HepG2 (cell line): Measurements from ENCODE around the gene SPRN. TPM values are rescaled to one million over a fixed set of nuclear protein-coding genes. Genes with fewer than 3 reads are reported as not detected.

ENCODE experiments used
- ERF ChIP-seq: IDR thresholded peaks from 2 replicates; pipeline ENCODE4 v1.6.1; 2018; ENCODE audit warnings: missing biosample characterization, missing genetic modification reagents
- ETV6 ChIP-seq: sonication (generic); formaldehyde crosslinking; conservative IDR thresholded peaks from 2 replicates; pipeline ENCODE4 v1.4.0; 2020; ENCODE audit warnings: missing genetic modification reagents
- HHEX ChIP-seq: IDR thresholded peaks from 2 replicates; pipeline ENCODE4 v1.6.1; 2016; ENCODE audit warnings: control low read depth
- NFE2 ChIP-seq: sonication (generic); formaldehyde crosslinking; IDR thresholded peaks from 2 replicates; pipeline ENCODE4 v1.4.0; 2020; ENCODE audit warnings: missing genetic modification reagents
- NR2F6 ChIP-seq, 2 experiments: IDR thresholded peaks; 2 replicates each; pipeline ENCODE4 v1.6.1; 2016; ENCODE audit warnings: antibody characterized with exemption in 1 of 2, mild to moderate bottlenecking in 1 of 2
- SATB2 ChIP-seq: sonication (generic); formaldehyde crosslinking; IDR thresholded peaks from 2 replicates; pipeline ENCODE4 v1.5.0; 2020; ENCODE audit warnings: missing genetic modification reagents
- SOX6 ChIP-seq, 2 experiments: fragments of 450-650 bp in 1 of 2; sonication (generic) in 1 of 2; formaldehyde crosslinking in 1 of 2; IDR thresholded peaks; 2 replicates each; pipeline versions ENCODE4 v1.4.0 to v1.6.1; 2017 to 2020; ENCODE audit warnings: antibody characterized with exemption in 1 of 2, mild to moderate bottlenecking in 1 of 2, missing genetic modification reagents in 1 of 2
- TARDBP ChIP-seq: sonication (generic); formaldehyde crosslinking; IDR thresholded peaks from 2 replicates; pipeline ENCODE4 v1.8.0; 2022; ENCODE audit warnings: mild to moderate bottlenecking, missing genetic modification reagents
- XRCC5 ChIP-seq: fragments of 200-400 bp; formaldehyde crosslinking; optimal IDR thresholded peaks from 2 replicates; pipeline ENCODE3; 2017; ENCODE audit warnings: mild to moderate bottlenecking, low read length
- ZBTB7A ChIP-seq: sonication (generic); formaldehyde crosslinking; IDR thresholded peaks from 2 replicates; pipeline ENCODE4 v1.8.0; 2022; ENCODE audit warnings: mild to moderate bottlenecking, missing genetic modification reagents
- ZKSCAN8 ChIP-seq: IDR thresholded peaks from 2 replicates; pipeline ENCODE4 v1.6.1; 2016; ENCODE audit warnings: borderline replicate concordance, missing genetic modification reagents, missing compliant biosample characterization
- ZNF577 ChIP-seq: sonication (generic); formaldehyde crosslinking; IDR thresholded peaks from 2 replicates; pipeline ENCODE4 v1.4.0; 2020; ENCODE audit warnings: mild to moderate bottlenecking, low read depth, missing genetic modification reagents, borderline replicate concordance
- ZNF607 ChIP-seq: sonication (generic); formaldehyde crosslinking; IDR thresholded peaks from 2 replicates; pipeline ENCODE4 v1.5.1; 2020; ENCODE audit warnings: missing genetic modification reagents, mild to moderate bottlenecking, borderline replicate concordance
- ZNF644 ChIP-seq: IDR thresholded peaks from 2 replicates; pipeline ENCODE4 v1.6.1; 2016; ENCODE audit warnings: low read depth
- polyA plus RNA-seq, 8 experiments: library from polyadenylated mRNA; depleted of rRNA in 3 of 8; stranded (reverse) in 7 of 8; unstranded in 1 of 8; fragments of >200 nt; fragmentation: Illumina TruSeq in 4 of 8; extraction: Trizol in 4 of 8; gene quantifications; 2 replicates each; pipeline versions ENCODE4 v1.2.1 to v1.2.3, GENCODE V29; 2011 to 2016; ENCODE audit warnings: low read depth in 4 of 8, missing spikeins in 1 of 8, mixed read lengths in 1 of 8; ENCODE audit not compliant: insufficient read depth in 1 of 8
- total RNA-seq, 5 experiments: library from RNA; depleted of rRNA; stranded (reverse); fragments of >200 nt; fragmentation: Illumina TruSeq; extraction: Trizol; gene quantifications; 2 replicates each; pipeline ENCODE4 v1.2.3, GENCODE V29; 2016; ENCODE audit warnings: low read depth in 1 of 5
- TF ChIP-seq, protein P1 (sequence below): sonication (generic); formaldehyde crosslinking; IDR thresholded peaks from 2 replicates; pipeline ENCODE4 v1.4.0; 2020; ENCODE audit warnings: missing genetic modification reagents
- TF ChIP-seq, protein P2 (sequence below): sonication (generic); formaldehyde crosslinking; IDR thresholded peaks from 2 replicates; pipeline ENCODE4 v1.9.0; 2021; ENCODE audit warnings: missing genetic modification reagents, borderline replicate concordance
- TF ChIP-seq, protein P3 (sequence below): sonication (generic); formaldehyde crosslinking; IDR thresholded peaks from 2 replicates; pipeline ENCODE4 v1.5.1; 2020; ENCODE audit warnings: missing genetic modification reagents, mild to moderate bottlenecking, borderline replicate concordance
- TF ChIP-seq, protein P4 (sequence below), 2 experiments: IDR thresholded peaks; 2 replicates each; pipeline ENCODE4 v1.6.1; 2011 to 2012; ENCODE audit warnings: low read length in 2 of 2, borderline replicate concordance in 1 of 2, low read depth in 1 of 2, mild to moderate bottlenecking in 1 of 2, moderate library complexity in 1 of 2
- TF ChIP-seq, protein P5 (sequence below): sonication (generic); formaldehyde crosslinking; IDR thresholded peaks from 2 replicates; pipeline ENCODE4 v1.8.1; 2023; ENCODE audit warnings: missing genetic modification reagents, inconsistent platforms, borderline replicate concordance

SPRN gene
- total and polyA plus RNA-seq, 2 of the 13 experiments (the other 11 are each of a cell fraction or from before 2014, with no cell fraction given) = not detected

DNA sequence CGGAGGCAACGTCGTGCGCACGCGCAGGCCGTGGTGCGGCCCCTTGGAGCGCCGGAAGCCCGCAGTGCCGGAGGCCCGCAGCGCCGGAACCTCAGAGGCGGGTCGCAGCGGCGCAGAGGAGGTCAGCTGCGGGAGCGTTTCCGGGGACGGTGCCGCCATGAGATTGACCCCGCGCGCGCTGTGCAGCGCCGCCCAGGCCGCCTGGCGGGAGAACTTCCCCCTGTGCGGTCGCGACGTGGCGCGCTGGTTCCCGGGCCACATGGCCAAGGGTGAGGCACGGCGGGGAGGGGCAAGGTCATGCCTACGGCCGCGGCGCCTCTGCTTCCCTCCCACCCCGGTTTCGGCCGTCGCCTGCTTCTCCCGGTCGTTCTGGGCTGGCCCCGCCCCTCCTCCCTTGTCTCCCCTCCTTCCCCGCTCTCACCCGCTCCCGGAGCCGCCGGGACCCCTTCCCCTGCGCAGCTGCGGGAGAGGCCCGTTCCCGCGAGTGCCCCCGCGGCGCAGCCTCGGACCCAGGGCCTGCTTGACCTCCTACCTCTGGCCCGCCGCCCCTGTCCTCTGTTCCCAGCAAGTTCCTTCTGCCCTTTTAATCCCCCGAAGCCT is 30.3 kb downstream of the SPRN start, which contains the start of gene MTG1 (continued):
- no peak for TF ChIP-seq SATB2 (CRISPR knock-in tag)
- TF ChIP-seq, protein P1, sequence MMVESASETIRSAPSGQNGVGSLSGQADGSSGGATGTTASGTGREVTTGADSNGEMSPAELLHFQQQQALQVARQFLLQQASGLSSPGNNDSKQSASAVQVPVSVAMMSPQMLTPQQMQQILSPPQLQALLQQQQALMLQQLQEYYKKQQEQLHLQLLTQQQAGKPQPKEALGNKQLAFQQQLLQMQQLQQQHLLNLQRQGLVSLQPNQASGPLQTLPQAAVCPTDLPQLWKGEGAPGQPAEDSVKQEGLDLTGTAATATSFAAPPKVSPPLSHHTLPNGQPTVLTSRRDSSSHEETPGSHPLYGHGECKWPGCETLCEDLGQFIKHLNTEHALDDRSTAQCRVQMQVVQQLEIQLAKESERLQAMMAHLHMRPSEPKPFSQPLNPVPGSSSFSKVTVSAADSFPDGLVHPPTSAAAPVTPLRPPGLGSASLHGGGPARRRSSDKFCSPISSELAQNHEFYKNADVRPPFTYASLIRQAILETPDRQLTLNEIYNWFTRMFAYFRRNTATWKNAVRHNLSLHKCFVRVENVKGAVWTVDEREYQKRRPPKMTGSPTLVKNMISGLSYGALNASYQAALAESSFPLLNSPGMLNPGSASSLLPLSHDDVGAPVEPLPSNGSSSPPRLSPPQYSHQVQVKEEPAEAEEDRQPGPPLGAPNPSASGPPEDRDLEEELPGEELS (CRISPR knock-in tag) = 0 out of 2 replicates have a peak, but pooled peaks have one; percentile 50
- TF ChIP-seq ZNF607 (CRISPR knock-in tag) = peak; percentile 84
- TF ChIP-seq ZNF577 = no peak
- TF ChIP-seq NFE2 (CRISPR knock-in tag) = no peak
- no peak for TF ChIP-seq HHEX (CRISPR knock-in tag)
- TF ChIP-seq NR2F6 (IDR thresholded peaks at IDR 0.05) = no peak
- TF ChIP-seq NR2F6 (CRISPR knock-in tag; IDR thresholded peaks at IDR 0.05) = peak; percentile 83
- TF ChIP-seq ZKSCAN8 (CRISPR knock-in tag) = no peak
- TF ChIP-seq SOX6 (IDR thresholded peaks at IDR 0.05) = no peak
- TF ChIP-seq SOX6 (CRISPR knock-in tag; IDR thresholded peaks at IDR 0.05) = peak; percentile 48
- TF ChIP-seq ZNF644 (CRISPR knock-in tag) = no peak
- peak; percentile 80 for TF ChIP-seq XRCC5
- TF ChIP-seq TARDBP = 0 out of 2 replicates have a peak, but pooled peaks have one; percentile 66
- TF ChIP-seq, protein P2, sequence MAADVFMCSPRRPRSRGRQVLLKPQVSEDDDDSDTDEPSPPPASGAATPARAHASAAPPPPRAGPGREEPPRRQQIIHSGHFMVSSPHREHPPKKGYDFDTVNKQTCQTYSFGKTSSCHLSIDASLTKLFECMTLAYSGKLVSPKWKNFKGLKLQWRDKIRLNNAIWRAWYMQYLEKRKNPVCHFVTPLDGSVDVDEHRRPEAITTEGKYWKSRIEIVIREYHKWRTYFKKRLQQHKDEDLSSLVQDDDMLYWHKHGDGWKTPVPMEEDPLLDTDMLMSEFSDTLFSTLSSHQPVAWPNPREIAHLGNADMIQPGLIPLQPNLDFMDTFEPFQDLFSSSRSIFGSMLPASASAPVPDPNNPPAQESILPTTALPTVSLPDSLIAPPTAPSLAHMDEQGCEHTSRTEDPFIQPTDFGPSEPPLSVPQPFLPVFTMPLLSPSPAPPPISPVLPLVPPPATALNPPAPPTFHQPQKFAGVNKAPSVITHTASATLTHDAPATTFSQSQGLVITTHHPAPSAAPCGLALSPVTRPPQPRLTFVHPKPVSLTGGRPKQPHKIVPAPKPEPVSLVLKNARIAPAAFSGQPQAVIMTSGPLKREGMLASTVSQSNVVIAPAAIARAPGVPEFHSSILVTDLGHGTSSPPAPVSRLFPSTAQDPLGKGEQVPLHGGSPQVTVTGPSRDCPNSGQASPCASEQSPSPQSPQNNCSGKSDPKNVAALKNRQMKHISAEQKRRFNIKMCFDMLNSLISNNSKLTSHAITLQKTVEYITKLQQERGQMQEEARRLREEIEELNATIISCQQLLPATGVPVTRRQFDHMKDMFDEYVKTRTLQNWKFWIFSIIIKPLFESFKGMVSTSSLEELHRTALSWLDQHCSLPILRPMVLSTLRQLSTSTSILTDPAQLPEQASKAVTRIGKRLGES = no peak; the same call in 1 of the 2 replicates
- no peak for TF ChIP-seq ETV6 (CRISPR knock-in tag)
- TF ChIP-seq, protein P3, sequence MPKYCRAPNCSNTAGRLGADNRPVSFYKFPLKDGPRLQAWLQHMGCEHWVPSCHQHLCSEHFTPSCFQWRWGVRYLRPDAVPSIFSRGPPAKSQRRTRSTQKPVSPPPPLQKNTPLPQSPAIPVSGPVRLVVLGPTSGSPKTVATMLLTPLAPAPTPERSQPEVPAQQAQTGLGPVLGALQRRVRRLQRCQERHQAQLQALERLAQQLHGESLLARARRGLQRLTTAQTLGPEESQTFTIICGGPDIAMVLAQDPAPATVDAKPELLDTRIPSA = no peak; the same call in 1 of the 2 replicates
- TF ChIP-seq, protein P4, sequence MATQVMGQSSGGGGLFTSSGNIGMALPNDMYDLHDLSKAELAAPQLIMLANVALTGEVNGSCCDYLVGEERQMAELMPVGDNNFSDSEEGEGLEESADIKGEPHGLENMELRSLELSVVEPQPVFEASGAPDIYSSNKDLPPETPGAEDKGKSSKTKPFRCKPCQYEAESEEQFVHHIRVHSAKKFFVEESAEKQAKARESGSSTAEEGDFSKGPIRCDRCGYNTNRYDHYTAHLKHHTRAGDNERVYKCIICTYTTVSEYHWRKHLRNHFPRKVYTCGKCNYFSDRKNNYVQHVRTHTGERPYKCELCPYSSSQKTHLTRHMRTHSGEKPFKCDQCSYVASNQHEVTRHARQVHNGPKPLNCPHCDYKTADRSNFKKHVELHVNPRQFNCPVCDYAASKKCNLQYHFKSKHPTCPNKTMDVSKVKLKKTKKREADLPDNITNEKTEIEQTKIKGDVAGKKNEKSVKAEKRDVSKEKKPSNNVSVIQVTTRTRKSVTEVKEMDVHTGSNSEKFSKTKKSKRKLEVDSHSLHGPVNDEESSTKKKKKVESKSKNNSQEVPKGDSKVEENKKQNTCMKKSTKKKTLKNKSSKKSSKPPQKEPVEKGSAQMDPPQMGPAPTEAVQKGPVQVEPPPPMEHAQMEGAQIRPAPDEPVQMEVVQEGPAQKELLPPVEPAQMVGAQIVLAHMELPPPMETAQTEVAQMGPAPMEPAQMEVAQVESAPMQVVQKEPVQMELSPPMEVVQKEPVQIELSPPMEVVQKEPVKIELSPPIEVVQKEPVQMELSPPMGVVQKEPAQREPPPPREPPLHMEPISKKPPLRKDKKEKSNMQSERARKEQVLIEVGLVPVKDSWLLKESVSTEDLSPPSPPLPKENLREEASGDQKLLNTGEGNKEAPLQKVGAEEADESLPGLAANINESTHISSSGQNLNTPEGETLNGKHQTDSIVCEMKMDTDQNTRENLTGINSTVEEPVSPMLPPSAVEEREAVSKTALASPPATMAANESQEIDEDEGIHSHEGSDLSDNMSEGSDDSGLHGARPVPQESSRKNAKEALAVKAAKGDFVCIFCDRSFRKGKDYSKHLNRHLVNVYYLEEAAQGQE (IDR thresholded peaks at IDR 0.05; ENCODE audit: borderline replicate concordance in 1 of 2, low read depth in 1 of 2, low read length in 2 of 2) = peak in 1 of 2 experiments; percentile 48; a peak in 1 of 4 replicates
- peak; percentile 78 for TF ChIP-seq ZBTB7A (CRISPR knock-in tag)
- TF ChIP-seq, protein P5, sequence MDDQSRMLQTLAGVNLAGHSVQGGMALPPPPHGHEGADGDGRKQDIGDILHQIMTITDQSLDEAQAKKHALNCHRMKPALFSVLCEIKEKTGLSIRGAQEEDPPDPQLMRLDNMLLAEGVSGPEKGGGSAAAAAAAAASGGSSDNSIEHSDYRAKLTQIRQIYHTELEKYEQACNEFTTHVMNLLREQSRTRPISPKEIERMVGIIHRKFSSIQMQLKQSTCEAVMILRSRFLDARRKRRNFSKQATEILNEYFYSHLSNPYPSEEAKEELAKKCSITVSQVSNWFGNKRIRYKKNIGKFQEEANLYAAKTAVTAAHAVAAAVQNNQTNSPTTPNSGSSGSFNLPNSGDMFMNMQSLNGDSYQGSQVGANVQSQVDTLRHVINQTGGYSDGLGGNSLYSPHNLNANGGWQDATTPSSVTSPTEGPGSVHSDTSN (CRISPR knock-in tag) = no peak
- TF ChIP-seq ERF = peak; percentile 94
